Loucy (cell line): ENCODE measurements around the gene PLA2G2C.

Source experiments
- H2AFZ ChIP-seq: fragments of 200-600 bp; sonication (generic); 2 replicates; pipeline ENCODE4 v1.6.0; 2016; ENCODE audit warnings: antibody characterized with exemption, mild to moderate bottlenecking, low read length, moderate library complexity
- H3F3A ChIP-seq: fragments of 200-600 bp; 2 replicates; pipeline ENCODE4 v1.6.0; 2016; ENCODE audit warnings: antibody characterized with exemption, low read depth, mild to moderate bottlenecking
- H3K27me3 ChIP-seq: fragments of 200-600 bp; sonication (generic); 2 replicates; pipeline ENCODE4 v1.6.1; 2014; ENCODE audit warnings: low read length, mild to moderate bottlenecking; ENCODE audit not compliant: insufficient read depth, poor library complexity, severe bottlenecking
- H3K36me3 ChIP-seq: fragments of 200-600 bp; sonication (generic); 2 replicates; pipeline ENCODE4 v1.6.1; 2016; ENCODE audit warnings: low read length; ENCODE audit not compliant: insufficient read depth
- H3K4me1 ChIP-seq: fragments of 200-600 bp; sonication (generic); 2 replicates; pipeline ENCODE4 v1.5.1; 2014; ENCODE audit warnings: low read length, mild to moderate bottlenecking; ENCODE audit not compliant: insufficient read depth, poor library complexity, severe bottlenecking
- H3K4me2 ChIP-seq: fragments of 200-600 bp; sonication (generic); 2 replicates; pipeline ENCODE4 v1.6.0; 2014; ENCODE audit warnings: antibody characterized with exemption, low read length, low read depth, mild to moderate bottlenecking; ENCODE audit not compliant: poor library complexity, severe bottlenecking
- H3K4me3 ChIP-seq: fragments of 200-600 bp; sonication (generic); 2 replicates; pipeline ENCODE4 v1.5.1; 2014; ENCODE audit warnings: low read length, mild to moderate bottlenecking, mixed read lengths; ENCODE audit not compliant: poor library complexity, severe bottlenecking
- H3K79me2 ChIP-seq: fragments of 200-600 bp; sonication (generic); 2 replicates; pipeline ENCODE4 v1.6.1; 2014; ENCODE audit warnings: low read length; ENCODE audit not compliant: insufficient read depth
- H3K9ac ChIP-seq: fragments of 200-600 bp; sonication (generic); 2 replicates; pipeline ENCODE4 v1.6.0; 2014; ENCODE audit warnings: mild to moderate bottlenecking, low read depth, low read length, moderate library complexity; ENCODE audit not compliant: poor library complexity, severe bottlenecking
- H3K9me2 ChIP-seq: fragments of 200-600 bp; sonication (generic); replicated peaks from 2 replicates; pipeline ENCODE4 v1.6.1; 2016; ENCODE audit warnings: low read depth, low read length, mixed read lengths
- H3K9me3 ChIP-seq: fragments of 200-600 bp; sonication (generic); 2 replicates; pipeline ENCODE4 v1.6.1; 2014; ENCODE audit warnings: mild to moderate bottlenecking, antibody characterized with exemption, low read length, low read depth; ENCODE audit not compliant: insufficient read depth
- H4K20me1 ChIP-seq: fragments of 200-600 bp; sonication (generic); 2 replicates; pipeline ENCODE4 v1.6.0; 2014; ENCODE audit warnings: antibody characterized with exemption, low read length, mild to moderate bottlenecking; ENCODE audit not compliant: insufficient read depth, poor library complexity, severe bottlenecking
- CTCF ChIP-seq: fragments of 200-600 bp; sonication (generic); conservative IDR thresholded peaks from 2 replicates; pipeline ENCODE4 v1.5.1; 2014; ENCODE audit warnings: mild to moderate bottlenecking, antibody characterized with exemption, low read length
- EZH2phosphoT487 ChIP-seq: fragments of 200-600 bp; IDR thresholded peaks from 2 replicates; pipeline ENCODE4 v1.6.1; 2018; ENCODE audit warnings: antibody characterized with exemption, mild to moderate bottlenecking, moderate library complexity, borderline replicate concordance

PLA2G2C gene

GRCh38 chr1:20158358-20159070, 27.8 kb downstream of the PLA2G2C start:
- Histone ChIP-seq H3K9me3 (peaks cover 17% of the 10 kb centered on the region; the same call in 1 of the 2 replicates), H3F3A (no peaks in the 10 kb centered on the region), H3K9me2 (no peaks in the 10 kb centered on the region), H2AFZ (no peak overlapping the region), H3K79me2 (no peaks in the 10 kb centered on the region), H3K9ac (no peak overlapping the region), H3K36me3 (no peaks in the 10 kb centered on the region), H4K20me1 (no peaks in the 10 kb centered on the region), H3K4me3 (no peak overlapping the region), H3K27me3 (no peaks in the 10 kb centered on the region), H3K4me2 (no peak overlapping the region), H3K4me1 (no peaks in the 10 kb centered on the region)
- TF ChIP-seq EZH2phosphoT487 (no peak), CTCF (no peak)

- no peak for TF ChIP-seq CTCF
- no peak for TF ChIP-seq EZH2phosphoT487
- H3K4me2 ChIP-seq: no peak overlapping the region
Observed at GRCh38 chr1:20154301-20154831, 32.0 kb downstream of the PLA2G2C start.

GRCh38 chr1:20153000-20153418, 33.3 kb downstream of the PLA2G2C start:
- peaks cover 4% of the 10 kb centered on the region for H3K4me1 ChIP-seq
- no peaks in the 10 kb centered on the region for H3K9me2 ChIP-seq
- no peak overlapping the region for H2AFZ ChIP-seq
- no peak overlapping the region for H3K9ac ChIP-seq
- H3K79me2 ChIP-seq: no peaks in the 10 kb centered on the region
- H3K9me3 ChIP-seq: no peaks in the 10 kb centered on the region
- TF ChIP-seq EZH2phosphoT487 (no peak), CTCF (no peak)
- H3F3A ChIP-seq: no peaks in the 10 kb centered on the region
- H3K4me2 ChIP-seq: no peak overlapping the region
- H3K27me3 ChIP-seq: no peaks in the 10 kb centered on the region
- no peaks in the 10 kb centered on the region for H3K36me3 ChIP-seq
- H4K20me1 ChIP-seq: no peaks in the 10 kb centered on the region
- H3K4me3 ChIP-seq: no peak overlapping the region

More at GRCh38 chr1:20154301-20154831, 32.0 kb downstream of the PLA2G2C start:
- H3K27me3 ChIP-seq: no peaks in the 10 kb centered on the region
- peaks cover 5% of the 10 kb centered on the region; the same call in 1 of the 2 replicates for H3K9me3 ChIP-seq
- H3K9me2 ChIP-seq: no peaks in the 10 kb centered on the region
- no peak overlapping the region for H3K4me3 ChIP-seq
- H3K79me2 ChIP-seq: no peaks in the 10 kb centered on the region
- H3K36me3 ChIP-seq: no peaks in the 10 kb centered on the region
- no peaks in the 10 kb centered on the region for H4K20me1 ChIP-seq
- H3F3A ChIP-seq: no peaks in the 10 kb centered on the region
- no peak overlapping the region for H2AFZ ChIP-seq
- H3K9ac ChIP-seq: no peak overlapping the region
- peaks cover 4% of the 10 kb centered on the region for H3K4me1 ChIP-seq
